Upper lobe of right lung (tissue), 1 donor: ENCODE data around the gene MYBPH. TPM values are rescaled to one million over a fixed set of nuclear protein-coding genes. Genes with fewer than 3 reads are reported as not detected.

Experiments
- ATAC-seq: fragments of 200-7000 bp; cut with Tn5 transposase; one replicate; pipeline ENCODE4 v1.9.1; 2020; ENCODE audit warnings: mild to moderate bottlenecking, moderate library complexity
- DNase-seq: peaks from one replicate; pipeline ENCODE4 v3.0.0-alpha.2; 2020
- H3K27ac ChIP-seq: fragments of 200-600 bp; one replicate; pipeline ENCODE4 v1.8.0; 2022
- H3K27me3 ChIP-seq: fragments of 200-600 bp; one replicate; pipeline ENCODE4 v1.8.0; 2022; ENCODE audit warnings: mild to moderate bottlenecking
- H3K36me3 ChIP-seq: fragments of 200-600 bp; one replicate; pipeline ENCODE4 v1.8.0; 2022
- H3K4me1 ChIP-seq: fragments of 200-600 bp; one replicate; pipeline ENCODE4 v1.8.0; 2022
- H3K4me3 ChIP-seq: fragments of 200-600 bp; one replicate; pipeline ENCODE4 v1.8.0; 2022; ENCODE audit warnings: mild to moderate bottlenecking
- H3K9me3 ChIP-seq: fragments of 200-600 bp; one replicate; pipeline ENCODE4 v1.8.0; 2022
- CTCF ChIP-seq: fragments of 200-600 bp; IDR thresholded peaks from one replicate; pipeline ENCODE4 v1.8.0; 2022; ENCODE audit warnings: antibody characterized with exemption
- intact Hi-C: fragments of 100-400 bp; cut with DNase I; formaldehyde crosslinking; loops from one replicate; pipeline ENCODE4 v1.11.0; 2022
- total RNA-seq: library from RNA; stranded (reverse); fragmentation: NEBNext Ultra II Directional; extraction: Animal tissue kit (Norgen Biotek cat#: 25700); gene quantifications from one replicate; pipeline ENCODE4 v1.2.1, GENCODE V29; 2021
- donor health status: DM: no; HTN: yes; CAD: no; lungs with severe emphysema.

Gene MYBPH
- total RNA-seq, 1 donor from 2014 or later, result not detected

- Histone ChIP-seq H3K4me1 (peaks cover 19% of the 10 kb centered on the region), H3K4me3 (no peak overlapping the region), H3K27ac (no peak overlapping the region), H3K27me3 (no peaks in the 10 kb centered on the region), H3K9me3 (no peaks in the 10 kb centered on the region), H3K36me3 (no peaks in the 10 kb centered on the region)
- DNase-seq, result peak; percentile 42
- no peak for TF ChIP-seq CTCF
- ATAC-seq, result peak; percentile 42
- intact Hi-C loops, result no loop called here
These were observed 41.5 kb downstream of the MYBPH start for GRCh38 chr1:203133970-203134725.

- Histone ChIP-seq H3K9me3 (no peaks in the 10 kb centered on the region), H3K27ac (no peak overlapping the region), H3K4me3 (no peak overlapping the region), H3K4me1 (peaks cover 42% of the 10 kb centered on the region), H3K36me3 (no peaks in the 10 kb centered on the region), H3K27me3 (peaks cover 14% of the 10 kb centered on the region)
- ATAC-seq (no peak), DNase-seq (peak; percentile 45)
- intact Hi-C loops, result no loop called here
- no peak for TF ChIP-seq CTCF
These were observed 44.0 kb downstream of the MYBPH start for GRCh38 chr1:203131548-203132200.

- no peak for ATAC-seq
These were observed 45.2 kb downstream of the MYBPH start for GRCh38 chr1:203130358-203130985.

GRCh38 chr1:203129501-203130231 is 46.0 kb downstream of the MYBPH start:
- no peak overlapping the region for H3K4me3 ChIP-seq
- H3K27me3 ChIP-seq, result peaks cover 27% of the 10 kb centered on the region
- TF ChIP-seq CTCF, result no peak
- no peak overlapping the region for H3K27ac ChIP-seq
- H3K36me3 ChIP-seq, result no peaks in the 10 kb centered on the region
- H3K9me3 ChIP-seq, result no peaks in the 10 kb centered on the region
- peaks cover 45% of the 10 kb centered on the region for H3K4me1 ChIP-seq
- intact Hi-C loops, result no loop called here
- ATAC-seq (peak; percentile 55), DNase-seq (peak; percentile 78)

More at GRCh38 chr1:203130358-203130985, 45.2 kb downstream of the MYBPH start:
- no peaks in the 10 kb centered on the region for H3K36me3 ChIP-seq
- H3K4me1 ChIP-seq, result peaks cover 45% of the 10 kb centered on the region
- TF ChIP-seq CTCF, result no peak
- H3K27ac ChIP-seq, result no peak overlapping the region
- H3K9me3 ChIP-seq, result no peaks in the 10 kb centered on the region
- DNase-seq, result peak; percentile 40
- peaks cover 19% of the 10 kb centered on the region for H3K27me3 ChIP-seq
- H3K4me3 ChIP-seq, result no peak overlapping the region
- intact Hi-C loops, result no loop called here

GRCh38 chr1:203128716-203129500 is 46.7 kb downstream of the MYBPH start:
- H3K27me3 ChIP-seq, result peaks cover 31% of the 10 kb centered on the region
- DNase-seq (peak; percentile 60), ATAC-seq (no peak)
- no peak for TF ChIP-seq CTCF
- H3K4me3 ChIP-seq, result peak overlapping the region; percentile 46
- intact Hi-C loops, result no loop called here
- peaks cover 41% of the 10 kb centered on the region for H3K4me1 ChIP-seq
- no peak overlapping the region for H3K27ac ChIP-seq
- no peaks in the 10 kb centered on the region for H3K9me3 ChIP-seq
- H3K36me3 ChIP-seq, result no peaks in the 10 kb centered on the region
